CD4-positive, alpha-beta T cell (primary cell): ENCODE measurements around the gene ARHGAP18. TPM values are rescaled to one million over a fixed set of nuclear protein-coding genes. Genes with fewer than 3 reads are reported as not detected.

Experiments
- ATAC-seq: fragments of 200-7000 bp; cut with Tn5 transposase; one replicate; pipeline ENCODE4 v1.10.0; 2022; ENCODE audit warnings: mild to moderate bottlenecking; ENCODE audit not compliant: poor library complexity
- CTCF ChIA-PET: fragments of 350-600 bp; sonication (Branson Sonifier 250); formaldehyde crosslinking; loops from one replicate; lab custom pipeline; 2021; ENCODE audit warnings: antibody characterized with exemption, inconsistent platforms; lab: Charles Lee
- POLR2A ChIA-PET: fragments of 350-600 bp; sonication (Branson Sonifier 250); formaldehyde crosslinking; loops from one replicate; lab custom pipeline; 2021; ENCODE audit warnings: antibody characterized with exemption, inconsistent platforms; lab: Charles Lee
- DNase-seq, 14 experiments: peaks; one replicate each; pipeline ENCODE4 v3.0.0-alpha.2; 2013 to 2020; ENCODE audit warnings: mixed read lengths in 2 of 14
- H3K27ac ChIP-seq, 2 donors: one replicate each; pipeline versions ENCODE4 v1.5.1 to v1.7.0; 2013; ENCODE audit warnings: low read length in 2 of 2, low read depth in 1 of 2, mild to moderate bottlenecking in 1 of 2
- H3K27me3 ChIP-seq, 2 experiments: 1 replicate in 1 of 2; 2 replicates in 1 of 2; pipeline versions ENCODE4 v1.6.1 to v1.7.0; 2013; ENCODE audit warnings: low read length in 2 of 2, control low read depth in 1 of 2, mild to moderate bottlenecking in 1 of 2, moderate library complexity in 1 of 2; ENCODE audit not compliant: insufficient read depth in 2 of 2, control insufficient read depth in 1 of 2
- H3K36me3 ChIP-seq: one replicate; pipeline ENCODE4 v1.6.1; 2013; ENCODE audit warnings: low read length, control low read depth; ENCODE audit not compliant: insufficient read depth
- H3K4me1 ChIP-seq: one replicate; pipeline ENCODE4 v1.6.1; 2013; ENCODE audit warnings: low read length, control low read depth; ENCODE audit not compliant: insufficient read depth
- H3K4me3 ChIP-seq: one replicate; pipeline ENCODE4 v1.5.1; 2013; ENCODE audit warnings: mild to moderate bottlenecking, low read length, moderate library complexity
- H3K9me3 ChIP-seq, 2 experiments: 1 replicate in 1 of 2; 2 replicates in 1 of 2; pipeline versions ENCODE4 v1.6.1 to v1.7.0; 2013; ENCODE audit warnings: low read length in 2 of 2, mild to moderate bottlenecking in 2 of 2, control low read depth in 1 of 2, moderate library complexity in 1 of 2; ENCODE audit not compliant: control insufficient read depth in 1 of 2, insufficient read depth in 1 of 2
- H3K27ac Mint-ChIP-seq: one replicate; pipeline ENCODE4 v1.8.0; 2020; ENCODE audit warnings: mixed read lengths
- H3K27me3 Mint-ChIP-seq: one replicate; pipeline ENCODE4 v1.8.0; 2021; ENCODE audit warnings: mixed read lengths
- H3K36me3 Mint-ChIP-seq: one replicate; pipeline ENCODE4 v1.8.0; 2021; ENCODE audit warnings: low read depth, mixed read lengths
- H3K4me1 Mint-ChIP-seq: one replicate; pipeline ENCODE4 v1.8.0; 2021; ENCODE audit warnings: low read depth, mixed read lengths
- H3K4me3 Mint-ChIP-seq: one replicate; pipeline ENCODE4 v1.8.0; 2020; ENCODE audit warnings: mild to moderate bottlenecking, mixed read lengths
- H3K9me3 Mint-ChIP-seq: one replicate; pipeline ENCODE4 v1.8.0; 2020; ENCODE audit warnings: mixed read lengths
- CTCF ChIP-seq: fragments of 200-600 bp; IDR thresholded peaks from one replicate; pipeline ENCODE4 v1.8.0; 2022; ENCODE audit warnings: antibody characterized with exemption, mild to moderate bottlenecking
- intact Hi-C, 2 experiments: fragments of 100-400 bp; cut with DNase I in 1 of 2; cut with micrococcal nuclease in 1 of 2; formaldehyde crosslinking; loops; one replicate each; pipeline versions ENCODE4 v1.15.1 to v1.9.0; 2023 to 2025; cut with DNase I, micrococcal nuclease
- total RNA-seq, 174 experiments: library from RNA in 2 of 174; stranded (reverse) in 2 of 174; gene quantifications; one replicate each; pipeline ENCODE4 v1.2.3 and lab custom pipeline; 2021 to 2026

Gene ARHGAP18
- total RNA-seq, 2 experiments from 2014 or later = 0.71 to 1.3 TPM

DNA sequence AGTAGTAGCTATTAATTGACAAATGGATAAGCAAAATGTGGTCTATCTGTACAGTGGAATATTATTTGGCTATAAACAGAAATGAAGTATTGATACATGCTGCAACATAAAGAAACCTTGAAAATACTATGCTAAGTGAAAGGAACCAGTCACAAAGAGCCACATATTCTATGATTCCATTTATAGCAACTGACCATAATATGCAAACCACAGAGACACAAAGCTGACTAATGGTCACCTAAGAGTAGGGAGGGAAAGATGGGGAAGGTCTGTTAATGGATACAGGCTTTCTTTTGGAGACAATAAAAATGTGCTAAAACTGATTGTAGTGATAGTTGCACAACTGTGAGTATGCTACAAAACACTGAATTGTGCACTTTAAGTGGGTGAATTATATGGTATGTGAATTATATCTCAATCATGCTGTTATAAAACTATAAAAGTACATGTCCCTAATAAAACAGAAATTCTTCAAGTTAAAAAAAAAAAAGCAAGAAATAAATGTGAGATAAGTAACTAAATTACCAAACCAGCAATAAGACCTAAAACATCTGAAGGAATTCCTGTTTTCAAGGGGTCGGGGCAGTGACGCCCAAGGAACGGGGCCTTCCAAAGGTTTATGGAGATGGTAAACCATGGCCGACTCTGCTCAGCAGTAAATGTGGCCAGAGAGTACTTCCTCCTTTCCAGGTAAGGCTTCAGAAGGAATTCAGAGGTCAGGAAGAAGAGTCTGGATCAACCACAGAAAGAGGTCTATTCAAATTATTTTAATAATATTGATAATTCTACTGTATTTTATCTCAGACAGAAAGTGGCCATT is 75.4 kb downstream of the ARHGAP18 start:
- no peaks in the 10 kb centered on the region for H3K4me1 ChIP-seq
- Mint-ChIP-seq H3K9me3 (no peaks in the 10 kb centered on the region), H3K36me3 (no peaks in the 10 kb centered on the region), H3K27ac (no peak overlapping the region), H3K4me3 (no peak overlapping the region), H3K27me3 (no peaks in the 10 kb centered on the region), H3K4me1 (no peaks in the 10 kb centered on the region)
- ATAC-seq (no peak), DNase-seq (no peak)
- no peaks in the 10 kb centered on the region for H3K27me3 ChIP-seq
- intact Hi-C loops = no loop called here
- no peak overlapping the region for H3K4me3 ChIP-seq
- ChIA-PET CTCF (no interaction called here), POLR2A (no interaction called here)
- no peak overlapping the region for H3K27ac ChIP-seq
- peaks cover 6% of the 10 kb centered on the region for H3K36me3 ChIP-seq
- TF ChIP-seq CTCF = no peak
- H3K9me3 ChIP-seq = no peaks in the 10 kb centered on the region

DNA sequence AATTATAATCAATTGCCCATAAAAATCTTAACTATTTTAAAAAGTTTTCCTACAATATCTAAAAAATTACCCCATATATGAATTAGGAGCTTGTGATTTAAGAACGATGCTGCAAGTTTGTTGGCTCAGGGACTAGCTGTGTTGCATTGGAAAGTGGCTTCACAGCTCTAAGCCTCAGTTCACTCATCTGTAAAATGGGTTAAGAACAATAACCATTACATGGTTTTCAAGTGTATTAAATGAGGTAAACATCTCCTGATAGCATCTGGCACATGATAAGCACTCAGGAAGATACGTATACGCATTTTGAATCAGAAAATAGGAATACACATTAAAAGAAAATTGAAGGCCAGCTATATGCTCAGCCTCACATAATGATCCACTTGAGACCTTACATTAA is 76.4 kb downstream of the ARHGAP18 start:
- DNase-seq = no peak
- intact Hi-C loops = no loop called here
- Mint-ChIP-seq H3K27ac (no peak overlapping the region), H3K36me3 (no peaks in the 10 kb centered on the region), H3K9me3 (no peaks in the 10 kb centered on the region), H3K4me3 (no peak overlapping the region), H3K27me3 (no peaks in the 10 kb centered on the region), H3K4me1 (no peaks in the 10 kb centered on the region)
- no peaks in the 10 kb centered on the region for H3K4me1 ChIP-seq
- TF ChIP-seq CTCF = no peak
- ATAC-seq = no peak
- H3K4me3 ChIP-seq = no peak overlapping the region
- H3K36me3 ChIP-seq = peaks cover 6% of the 10 kb centered on the region
- ChIA-PET CTCF (interaction anchor here (0.7 kb wide), 1 partner anchor 39 kb away, joined by 4 read pairs; no protein-coding TSS in a partner anchor), POLR2A (no interaction called here)
- H3K27me3 ChIP-seq = no peaks in the 10 kb centered on the region
- no peaks in the 10 kb centered on the region for H3K9me3 ChIP-seq
- H3K27ac ChIP-seq = no peak overlapping the region

DNA sequence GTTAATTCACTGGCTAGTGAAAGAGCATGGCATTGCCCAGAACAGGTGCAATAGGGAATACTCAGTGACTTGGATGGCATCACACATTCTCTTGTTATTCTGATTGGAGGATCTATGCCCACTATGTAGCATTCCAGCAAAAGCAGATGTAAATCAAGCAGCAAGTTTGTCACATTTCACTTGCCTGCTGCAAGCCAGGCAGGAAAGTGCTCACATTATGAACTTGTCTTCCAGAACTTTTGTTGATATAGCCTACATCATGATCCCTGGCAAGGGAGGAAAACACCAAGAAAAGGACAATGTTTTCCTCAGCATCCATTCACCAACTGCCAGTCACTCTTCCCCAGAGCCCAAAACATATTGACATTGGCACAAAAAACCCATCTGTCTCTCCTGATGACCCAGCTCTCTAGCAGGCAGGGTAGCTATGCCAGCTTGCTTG is 77.8 kb downstream of the ARHGAP18 start:
- H3K4me1 Mint-ChIP-seq = no peaks in the 10 kb centered on the region
- H3K4me3 Mint-ChIP-seq = no peak overlapping the region
- no peak for ATAC-seq
- no peak for TF ChIP-seq CTCF
- no peaks in the 10 kb centered on the region for H3K4me1 ChIP-seq
- no peaks in the 10 kb centered on the region for H3K9me3 Mint-ChIP-seq
- no peak for DNase-seq
- no peaks in the 10 kb centered on the region for H3K36me3 Mint-ChIP-seq
- H3K9me3 ChIP-seq = no peaks in the 10 kb centered on the region
- ChIA-PET POLR2A (no interaction called here), CTCF (interaction anchor here (0.6 kb wide), 1 partner anchor 19 kb away, joined by 3 read pairs; no protein-coding TSS in a partner anchor)
- H3K27ac ChIP-seq = no peak overlapping the region
- H3K4me3 ChIP-seq = no peak overlapping the region
- H3K27me3 ChIP-seq = no peaks in the 10 kb centered on the region
- no peaks in the 10 kb centered on the region for H3K27me3 Mint-ChIP-seq
- H3K27ac Mint-ChIP-seq = no peak overlapping the region
- H3K36me3 ChIP-seq = no peaks in the 10 kb centered on the region
- intact Hi-C loops = no loop called here
